Mucosa of descending colon (tissue), 3 donors: ENCODE measurements around the gene DRAM2. TPM values are rescaled to one million over a fixed set of nuclear protein-coding genes. Genes with fewer than 3 reads are reported as not detected.

Experiments used
- ATAC-seq: fragments of 200-7000 bp; cut with Tn5 transposase; one replicate; pipeline ENCODE4 v1.9.1; 2020; ENCODE audit warnings: mild to moderate bottlenecking, moderate library complexity
- DNase-seq, 3 donors: peaks; one replicate each; pipeline ENCODE4 v3.0.0-alpha.2; 2020
- H3K36me3 ChIP-seq: fragments of 200-600 bp; one replicate; pipeline ENCODE4 v1.8.0; 2021; ENCODE audit warnings: low read depth, mild to moderate bottlenecking
- H3K4me1 ChIP-seq: fragments of 200-600 bp; one replicate; pipeline ENCODE4 v1.8.0; 2021; ENCODE audit warnings: low read depth, mild to moderate bottlenecking
- H3K4me3 ChIP-seq: fragments of 200-600 bp; one replicate; pipeline ENCODE4 v1.8.0; 2021; ENCODE audit warnings: mild to moderate bottlenecking
- H3K9me3 ChIP-seq: fragments of 200-600 bp; one replicate; pipeline ENCODE4 v1.8.0; 2021; ENCODE audit warnings: mild to moderate bottlenecking
- intact Hi-C, 2 donors: fragments of 100-400 bp; cut with DNase I in 1 of 2; cut with micrococcal nuclease in 1 of 2; formaldehyde crosslinking; loops; one replicate each; pipeline versions ENCODE4 v1.11.0 to v1.11.1; 2022; cut with DNase I, micrococcal nuclease
- total RNA-seq, 3 donors: library from RNA; stranded (reverse); fragmentation: NEBNext Ultra II Directional in 2 of 3; extraction: Animal tissue kit (Norgen Biotek cat#: 25700) in 2 of 3; gene quantifications; one replicate each; pipeline versions ENCODE4 v1.2.1 to v1.2.4, GENCODE V29; 2021 to 2023
- TF ChIP-seq, protein P1 (sequence below): fragments of 200-600 bp; IDR thresholded peaks from one replicate; pipeline ENCODE4 v1.8.0; 2022; ENCODE audit warnings: antibody characterized with exemption, mild to moderate bottlenecking
- donor health status: DM: no; HTN: no; CAD: no; lungs with moderate emphysema.
- donor health status: DM: no; HTN: no; CAD: no.
- donor health status: DM: no; HTN: yes; CAD: no.

DRAM2 gene
- total RNA-seq, 3 donors from 2014 or later: 44.2 to 52.3 (median 48.5) TPM

DNA sequence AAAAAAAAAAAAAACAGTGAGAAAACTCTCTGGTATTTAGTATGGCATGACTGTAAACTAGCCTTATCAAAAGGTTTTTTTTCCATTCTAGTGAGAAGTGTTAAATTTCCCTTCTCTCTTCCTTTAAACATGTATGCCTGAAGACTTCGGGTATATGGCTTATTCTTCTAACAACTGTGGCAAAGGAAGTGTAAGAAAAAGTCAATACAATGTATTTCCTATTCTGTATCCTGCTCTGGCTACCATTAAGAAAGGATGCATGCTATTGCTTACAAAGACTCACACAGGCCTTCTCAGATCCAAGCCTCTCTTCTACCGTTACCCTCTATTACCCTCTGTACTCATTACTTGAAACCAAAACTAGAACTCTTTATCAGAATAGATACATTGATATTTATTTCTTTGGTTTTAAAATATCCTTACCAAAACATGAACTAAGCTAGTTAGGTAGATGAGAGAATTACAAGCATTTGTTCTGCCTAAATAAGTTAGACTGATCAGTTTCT lies 8.5 kb upstream of the DRAM2 start:
- TF ChIP-seq, protein P1, sequence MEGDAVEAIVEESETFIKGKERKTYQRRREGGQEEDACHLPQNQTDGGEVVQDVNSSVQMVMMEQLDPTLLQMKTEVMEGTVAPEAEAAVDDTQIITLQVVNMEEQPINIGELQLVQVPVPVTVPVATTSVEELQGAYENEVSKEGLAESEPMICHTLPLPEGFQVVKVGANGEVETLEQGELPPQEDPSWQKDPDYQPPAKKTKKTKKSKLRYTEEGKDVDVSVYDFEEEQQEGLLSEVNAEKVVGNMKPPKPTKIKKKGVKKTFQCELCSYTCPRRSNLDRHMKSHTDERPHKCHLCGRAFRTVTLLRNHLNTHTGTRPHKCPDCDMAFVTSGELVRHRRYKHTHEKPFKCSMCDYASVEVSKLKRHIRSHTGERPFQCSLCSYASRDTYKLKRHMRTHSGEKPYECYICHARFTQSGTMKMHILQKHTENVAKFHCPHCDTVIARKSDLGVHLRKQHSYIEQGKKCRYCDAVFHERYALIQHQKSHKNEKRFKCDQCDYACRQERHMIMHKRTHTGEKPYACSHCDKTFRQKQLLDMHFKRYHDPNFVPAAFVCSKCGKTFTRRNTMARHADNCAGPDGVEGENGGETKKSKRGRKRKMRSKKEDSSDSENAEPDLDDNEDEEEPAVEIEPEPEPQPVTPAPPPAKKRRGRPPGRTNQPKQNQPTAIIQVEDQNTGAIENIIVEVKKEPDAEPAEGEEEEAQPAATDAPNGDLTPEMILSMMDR: no peak
- DNase-seq: no peak

DNA sequence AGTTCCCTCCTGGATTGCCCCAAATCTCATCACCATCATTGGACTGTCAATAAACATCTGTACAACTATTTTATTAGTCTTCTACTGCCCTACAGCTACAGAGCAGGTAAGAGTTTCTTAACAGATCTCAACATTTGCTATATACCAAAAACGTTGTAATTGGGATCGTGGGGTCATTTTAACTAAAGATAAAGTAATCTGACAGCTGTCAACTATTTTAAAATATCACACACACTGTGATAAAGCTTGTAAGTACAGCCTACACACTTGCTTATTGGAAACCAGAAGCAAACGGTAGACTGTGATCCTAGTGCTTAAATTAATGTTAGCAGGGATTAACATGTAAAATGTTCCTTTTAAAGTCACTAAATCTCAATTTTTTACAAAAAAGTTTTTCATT lies 8.1 kb upstream of the DRAM2 start:
- Histone ChIP-seq H3K9me3 (no peaks in the 10 kb centered on the region), H3K4me3 (no peak overlapping the region), H3K36me3 (no peaks in the 10 kb centered on the region), H3K4me1 (no peaks in the 10 kb centered on the region)
- intact Hi-C loops: no loop called here
- ATAC-seq: no peak
- DNase-seq: no peak
- TF ChIP-seq, protein P1: no peak

More for the DNA sequence above, 8.5 kb upstream of the DRAM2 start:
- Histone ChIP-seq H3K9me3 (no peaks in the 10 kb centered on the region), H3K4me1 (no peaks in the 10 kb centered on the region), H3K4me3 (no peak overlapping the region), H3K36me3 (no peaks in the 10 kb centered on the region)
- no peak for ATAC-seq
- intact Hi-C loops: no loop called here

DNA sequence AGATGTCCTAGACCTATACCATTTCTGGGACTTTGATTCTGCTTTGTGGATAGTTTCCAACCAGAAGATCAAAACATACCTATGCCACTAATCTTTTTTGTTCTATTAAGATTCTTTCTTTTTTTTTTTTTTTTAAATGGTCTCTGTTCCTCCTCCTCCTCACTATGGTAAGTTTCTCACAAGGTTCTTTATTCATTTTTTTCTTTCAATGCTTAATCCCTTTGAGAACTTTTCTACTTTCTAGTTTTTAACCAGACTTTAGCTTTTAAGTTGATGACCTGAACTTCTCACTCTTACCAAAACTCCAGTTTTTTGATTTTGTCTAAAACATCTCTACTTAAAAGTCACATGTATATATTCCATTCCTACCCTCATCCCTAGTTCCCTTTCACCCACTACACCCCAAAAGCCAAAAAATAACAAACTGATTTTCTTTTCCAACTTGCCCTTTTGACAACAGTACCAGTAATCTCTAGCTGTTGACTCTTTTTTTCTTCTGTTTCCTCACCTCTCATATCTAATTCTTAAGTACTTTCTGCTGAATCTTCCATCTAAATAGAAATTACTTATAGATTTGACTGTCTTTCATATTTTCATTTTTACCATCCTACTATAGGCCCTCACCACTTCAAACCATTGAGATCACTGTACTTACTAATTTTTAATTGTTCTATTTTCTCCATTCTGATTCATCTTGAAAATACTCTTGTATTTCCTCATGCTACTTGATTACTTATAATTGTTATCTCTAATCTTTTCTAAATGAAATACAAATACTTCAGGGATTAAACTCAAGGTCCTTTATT lies 6.3 kb upstream of the DRAM2 start:
- H3K4me3 ChIP-seq: no peak overlapping the region
- peaks cover 13% of the 10 kb centered on the region for H3K4me1 ChIP-seq
- TF ChIP-seq, protein P1: no peak
- DNase-seq: no peak
- intact Hi-C loops: no loop called here
- H3K9me3 ChIP-seq: no peaks in the 10 kb centered on the region
- ATAC-seq: no peak
- no peaks in the 10 kb centered on the region for H3K36me3 ChIP-seq

DNA sequence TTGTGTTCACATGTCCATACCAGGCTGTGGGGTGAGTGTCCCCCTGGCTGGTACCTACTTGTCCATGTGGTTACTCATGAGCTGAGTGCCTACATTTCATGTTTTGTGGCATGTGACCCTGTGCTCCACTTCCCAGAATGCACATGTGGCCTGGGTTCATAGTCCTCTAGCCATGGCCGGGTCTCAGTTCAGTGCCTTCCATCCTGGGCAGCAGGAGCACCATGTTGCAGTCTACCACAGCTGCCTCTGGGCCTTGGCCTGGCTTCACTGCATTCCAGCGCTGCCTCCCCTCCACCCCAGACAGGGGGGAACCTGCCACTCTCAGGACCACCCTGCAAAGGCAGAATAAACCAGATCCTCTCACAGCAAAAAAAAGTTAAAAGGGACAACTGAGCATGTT lies 5.6 kb upstream of the DRAM2 start:
- DNase-seq (no peak), ATAC-seq (no peak)
- no peak overlapping the region for H3K4me3 ChIP-seq
- H3K4me1 ChIP-seq: peaks cover 16% of the 10 kb centered on the region
- H3K36me3 ChIP-seq: no peaks in the 10 kb centered on the region
- intact Hi-C loops: no loop called here
- no peaks in the 10 kb centered on the region for H3K9me3 ChIP-seq
- TF ChIP-seq, protein P1: no peak

DNA sequence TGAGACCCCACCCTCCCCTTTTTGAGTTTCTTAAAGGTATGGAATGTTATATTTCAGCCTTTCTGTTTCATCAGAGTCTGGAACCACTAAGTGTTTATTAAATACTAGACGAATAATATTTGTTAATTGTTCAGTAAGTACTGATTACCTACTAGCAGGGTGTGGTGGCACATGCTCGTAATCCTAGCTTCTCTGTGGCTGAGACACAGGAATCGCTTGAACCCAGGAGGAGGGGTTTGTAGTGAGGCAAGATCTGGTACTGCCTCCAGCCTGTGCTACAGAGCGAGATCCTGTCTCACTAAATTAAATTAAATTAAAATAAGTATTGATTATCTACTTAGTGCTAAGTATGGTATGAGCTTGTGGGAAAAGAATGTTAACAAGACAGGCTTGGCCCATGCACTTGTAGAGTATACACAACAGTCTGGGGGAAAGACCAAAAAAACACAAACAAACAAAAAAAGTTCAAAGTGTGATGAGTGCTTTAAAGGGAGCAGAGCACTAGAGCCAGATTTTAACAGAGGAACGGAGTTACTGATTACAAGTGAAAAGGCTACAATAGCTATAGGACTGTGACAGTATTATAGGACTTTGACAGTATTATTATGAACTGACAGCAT lies 2.6 kb upstream of the DRAM2 start:
- intact Hi-C loops: no loop called here
- Histone ChIP-seq H3K36me3 (no peaks in the 10 kb centered on the region), H3K9me3 (no peaks in the 10 kb centered on the region), H3K4me3 (no peak overlapping the region), H3K4me1 (peaks cover 23% of the 10 kb centered on the region)
- no peak for DNase-seq
- no peak for ATAC-seq
- TF ChIP-seq, protein P1: no peak
